Measurements from ENCODE around the gene MSRB3.

- TF ChIP-seq MAX (IDR thresholded peaks at IDR 0.05; ENCODE audit: low read depth, low read length) (no peak), CHD4 (IDR thresholded peaks at IDR 0.05) (no peak), POLR2AphosphoS5 (IDR thresholded peaks at IDR 0.05; ENCODE audit: low read length) (no peak), CTCF (IDR thresholded peaks at IDR 0.05 in 2 of 3, conservative IDR thresholded peaks at IDR 0.05 in 1 of 3; ENCODE audit: control insufficient read depth in 2 of 3, extremely low read depth in 1 of 3, insufficient read depth in 1 of 3, low read depth in 3 of 3, low read length in 3 of 3) (no peak), EZH2 (IDR thresholded peaks at IDR 0.05; ENCODE audit: borderline replicate concordance, control insufficient read depth, low read depth, low read length) (no peak), SIN3A (IDR thresholded peaks at IDR 0.05; ENCODE audit: low read depth, low read length) (no peak), MLLT1 (IDR thresholded peaks at IDR 0.05) (no peak), ZBTB33 (IDR thresholded peaks at IDR 0.05) (no peak), SMARCA5 (IDR thresholded peaks at IDR 0.05) (no peak), EP300 (IDR thresholded peaks at IDR 0.05; ENCODE audit: borderline replicate concordance in 1 of 2, control insufficient read depth in 1 of 2, low read depth in 2 of 2, low read length in 2 of 2) (no peak), NBN (IDR thresholded peaks at IDR 0.05) (no peak), RB1 (IDR thresholded peaks at IDR 0.05; ENCODE audit: borderline replicate concordance) (no peak), POLR2A (IDR thresholded peaks at IDR 0.05; ENCODE audit: low read depth, low read length) (no peak)
Measured at GRCh38 chr12:65510584-65511050, 232.1 kb downstream of the MSRB3 start.

Data from GM12878 (cell line).